Right lobe of liver (tissue), 4 donors: Measurements from ENCODE around the gene SERPINB13.

Experiments
- POLR2A ChIP-seq: fragments of 450-650 bp; IDR thresholded peaks from one replicate; pipeline ENCODE4 v1.6.1; 2017; ENCODE audit warnings: antibody characterized with exemption, mild to moderate bottlenecking
- TF ChIP-seq, protein P1 (sequence below), 4 donors: fragments of 200-600 bp in 3 of 4; fragments of 450-650 bp in 1 of 4; IDR thresholded peaks; one replicate each; pipeline versions ENCODE4 v1.5.1 to v1.8.0; 2016 to 2022; ENCODE audit warnings: antibody characterized with exemption in 4 of 4, mild to moderate bottlenecking in 2 of 4
- donor health status: DM: no; HTN: no; CAD: no.
- donor health status: DM: no; HTN: no; CAD: no.
- donor health status: DM: no; HTN: yes; CAD: no.

DNA sequence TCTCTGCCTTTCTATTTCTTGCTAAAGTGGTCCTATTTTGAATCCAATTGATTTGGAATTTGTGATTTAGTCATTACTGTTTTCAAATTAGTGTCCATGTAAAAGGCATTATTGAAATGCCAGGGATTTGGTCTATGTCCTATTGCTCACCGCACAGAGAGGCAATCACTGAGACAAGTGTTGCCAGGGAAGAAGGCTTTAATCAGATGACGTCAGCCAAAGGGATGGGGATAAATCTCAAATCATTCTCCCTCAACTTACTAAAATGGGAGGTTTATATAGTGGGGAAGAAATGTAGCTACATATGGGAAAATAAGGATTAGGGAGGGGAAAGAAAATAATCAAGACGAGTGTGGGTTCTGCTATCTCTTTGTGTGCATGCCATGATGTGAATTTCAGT lies 35.4 kb upstream of the SERPINB13 start:
- TF ChIP-seq POLR2A = no peak
- TF ChIP-seq, protein P1, sequence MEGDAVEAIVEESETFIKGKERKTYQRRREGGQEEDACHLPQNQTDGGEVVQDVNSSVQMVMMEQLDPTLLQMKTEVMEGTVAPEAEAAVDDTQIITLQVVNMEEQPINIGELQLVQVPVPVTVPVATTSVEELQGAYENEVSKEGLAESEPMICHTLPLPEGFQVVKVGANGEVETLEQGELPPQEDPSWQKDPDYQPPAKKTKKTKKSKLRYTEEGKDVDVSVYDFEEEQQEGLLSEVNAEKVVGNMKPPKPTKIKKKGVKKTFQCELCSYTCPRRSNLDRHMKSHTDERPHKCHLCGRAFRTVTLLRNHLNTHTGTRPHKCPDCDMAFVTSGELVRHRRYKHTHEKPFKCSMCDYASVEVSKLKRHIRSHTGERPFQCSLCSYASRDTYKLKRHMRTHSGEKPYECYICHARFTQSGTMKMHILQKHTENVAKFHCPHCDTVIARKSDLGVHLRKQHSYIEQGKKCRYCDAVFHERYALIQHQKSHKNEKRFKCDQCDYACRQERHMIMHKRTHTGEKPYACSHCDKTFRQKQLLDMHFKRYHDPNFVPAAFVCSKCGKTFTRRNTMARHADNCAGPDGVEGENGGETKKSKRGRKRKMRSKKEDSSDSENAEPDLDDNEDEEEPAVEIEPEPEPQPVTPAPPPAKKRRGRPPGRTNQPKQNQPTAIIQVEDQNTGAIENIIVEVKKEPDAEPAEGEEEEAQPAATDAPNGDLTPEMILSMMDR (IDR thresholded peaks at IDR 0.05) = no peak
